ENCODE results near the gene TBC1D8.

The TBC1D8 gene

DNA sequence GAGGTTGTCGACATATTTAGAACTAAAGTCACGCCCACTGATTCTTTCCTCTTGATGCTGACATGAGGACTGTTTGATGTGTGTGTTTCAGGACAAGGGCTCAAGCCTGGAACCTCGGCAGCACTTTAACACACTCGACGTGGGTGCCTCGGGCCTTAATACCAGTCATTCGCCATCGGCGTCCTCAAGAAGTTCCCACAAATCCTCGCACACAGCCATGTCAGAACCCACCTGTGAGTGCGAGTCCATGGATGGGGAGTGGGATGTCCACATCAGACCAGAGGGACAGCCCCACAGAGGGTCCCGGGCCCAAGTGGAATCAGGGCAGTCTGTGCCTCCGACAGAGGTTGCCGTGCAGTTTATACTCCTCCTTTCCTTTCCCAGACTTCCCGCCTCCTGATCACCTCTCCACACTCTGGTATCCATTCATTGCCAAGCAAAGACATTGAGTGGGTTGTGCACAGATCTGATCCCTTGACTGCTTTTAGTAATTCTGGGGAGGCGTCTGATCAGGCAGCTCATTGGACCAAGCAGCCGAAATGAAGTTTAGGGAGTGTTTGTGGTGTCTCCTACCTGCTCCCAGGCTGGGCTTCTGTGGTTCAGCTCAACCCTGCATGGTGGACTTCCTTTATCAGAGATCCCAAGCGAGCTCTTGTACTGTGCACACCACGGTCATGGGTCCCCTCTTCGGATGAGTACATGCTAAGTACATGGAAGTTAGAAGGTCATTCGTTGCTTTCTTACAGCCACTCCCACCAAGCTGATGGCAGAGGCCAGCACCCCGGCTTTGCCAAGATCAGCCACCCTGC, 176.3 kb downstream of the TBC1D8 start:
- no peak for DNase-seq

DNA sequence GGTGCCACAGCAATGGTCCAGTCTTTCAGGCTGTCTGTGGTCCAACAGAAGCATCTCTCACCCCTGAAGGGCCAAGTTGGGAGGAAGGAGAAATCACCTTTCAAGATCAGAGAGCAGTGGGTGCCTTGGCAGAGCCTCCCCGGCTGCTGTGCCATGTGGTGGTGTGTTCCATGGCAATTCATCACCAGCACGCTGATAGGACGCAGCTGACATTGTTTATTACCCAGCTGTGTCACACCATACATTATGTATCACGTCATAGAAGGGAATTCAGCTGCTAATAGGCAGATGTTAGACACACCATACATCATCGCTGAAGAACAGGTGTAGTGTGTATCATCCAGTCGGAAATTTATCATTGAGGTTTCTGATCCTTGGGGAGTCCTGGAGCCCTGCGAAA, 178.7 kb downstream of the TBC1D8 start:
- no peak for DNase-seq

DNA sequence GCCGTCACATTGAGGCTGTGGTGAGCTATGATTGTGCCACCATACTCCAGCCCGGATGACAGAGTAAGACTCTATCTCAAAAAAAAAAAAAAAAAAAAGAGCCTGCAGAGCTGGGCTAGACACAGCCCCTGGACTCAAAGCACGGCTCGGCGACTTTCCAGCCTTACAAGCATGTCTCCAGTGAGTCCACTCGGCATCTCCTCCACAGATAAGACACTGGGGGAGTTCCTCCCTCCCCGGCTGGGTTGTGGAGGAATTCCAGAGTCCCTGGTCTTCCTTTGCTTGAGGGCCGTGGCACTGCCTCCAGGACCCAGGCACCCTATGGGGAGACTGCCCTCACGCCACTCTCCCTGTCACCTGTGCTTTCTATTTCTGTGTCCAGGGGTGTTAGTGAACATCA, 180.0 kb downstream of the TBC1D8 start:
- no peak for DNase-seq

DNA sequence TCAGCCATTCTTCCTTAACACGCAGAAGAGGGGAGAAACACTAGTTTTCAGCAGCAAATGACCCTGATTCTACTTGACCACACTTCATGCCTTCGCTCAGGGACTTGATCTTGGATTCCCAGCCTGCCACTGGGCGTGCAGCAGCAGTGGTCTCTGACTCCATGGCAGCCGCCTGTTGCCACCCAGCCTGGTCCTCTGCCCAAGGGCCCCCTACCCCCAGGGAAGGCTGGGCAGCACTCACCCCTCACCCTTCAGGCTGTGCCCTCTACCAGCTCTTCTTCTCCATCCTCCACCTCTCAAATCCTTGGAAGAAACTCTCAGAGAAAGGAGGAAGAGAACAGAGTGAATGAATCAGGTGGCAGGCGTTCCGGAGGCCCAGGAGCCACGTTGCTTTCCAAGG, 181.2 kb downstream of the TBC1D8 start:
- DNase-seq, result no peak

DNA sequence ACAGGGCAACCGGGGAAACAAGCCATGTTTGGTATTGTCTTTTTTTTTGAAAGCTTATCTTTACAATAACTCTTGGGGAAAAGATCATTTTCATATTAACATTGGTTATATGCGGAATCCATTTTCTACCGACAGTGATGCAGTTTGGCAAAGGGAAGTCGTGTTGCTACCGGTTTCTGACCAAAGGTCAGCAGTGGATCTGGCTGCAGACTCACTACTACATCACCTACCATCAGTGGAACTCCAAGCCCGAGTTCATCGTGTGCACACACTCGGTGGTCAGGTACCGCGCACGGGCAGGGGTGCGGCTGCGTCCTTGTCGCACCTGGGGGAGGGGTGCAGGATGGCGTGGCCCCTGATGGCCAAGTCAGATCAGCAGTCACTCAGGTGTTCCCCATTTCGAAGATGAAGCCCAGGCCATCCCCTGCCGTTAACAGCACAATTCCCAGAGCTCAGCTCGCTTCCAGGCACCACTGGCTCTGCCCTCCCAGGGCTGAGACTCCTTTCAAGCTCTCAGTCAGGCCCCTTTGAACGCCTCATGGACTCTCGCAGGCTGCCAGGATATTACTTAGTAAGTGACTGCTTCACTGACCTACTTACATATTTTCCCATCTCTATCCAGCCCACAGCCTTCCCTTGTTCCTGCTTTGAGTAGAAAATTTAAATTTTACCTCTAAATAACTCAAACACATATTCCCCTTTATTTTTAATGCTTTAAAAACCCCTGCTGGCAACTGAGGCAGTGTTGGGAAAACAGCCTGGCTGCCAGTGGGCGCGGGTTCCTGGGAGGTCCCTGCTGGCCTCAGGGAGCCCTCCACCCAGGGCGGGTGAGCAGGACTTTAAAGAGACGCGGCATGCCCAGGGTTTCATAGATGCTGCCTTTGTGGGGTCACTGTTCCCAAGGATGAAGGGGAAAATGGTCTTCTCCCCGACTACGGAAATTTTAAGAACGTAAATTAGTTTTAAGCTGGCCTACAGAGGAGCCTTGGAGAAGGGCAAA, 182.7 kb downstream of the TBC1D8 start:
- DNase-seq, result no peak

DNA sequence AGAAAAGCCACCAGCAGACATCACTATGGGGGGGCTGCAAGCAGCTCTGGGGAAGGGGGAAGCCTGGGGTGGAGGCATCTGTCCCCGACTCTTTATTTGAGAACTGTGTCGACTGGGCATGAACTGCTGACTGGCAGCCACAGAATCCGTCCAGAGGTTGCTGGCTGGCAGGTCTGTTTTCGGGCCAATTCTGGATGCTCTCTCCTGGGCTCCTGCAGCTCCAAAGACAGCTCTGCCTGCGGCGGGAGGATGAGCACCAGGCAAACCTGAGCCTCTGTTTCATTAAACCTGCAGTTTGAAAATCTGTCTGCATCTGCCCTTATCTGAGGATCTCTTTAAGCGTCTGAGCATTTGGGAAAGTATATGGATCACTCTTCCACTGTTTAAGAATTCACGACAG, 183.5 kb downstream of the TBC1D8 start:
- no peak for DNase-seq

DNA sequence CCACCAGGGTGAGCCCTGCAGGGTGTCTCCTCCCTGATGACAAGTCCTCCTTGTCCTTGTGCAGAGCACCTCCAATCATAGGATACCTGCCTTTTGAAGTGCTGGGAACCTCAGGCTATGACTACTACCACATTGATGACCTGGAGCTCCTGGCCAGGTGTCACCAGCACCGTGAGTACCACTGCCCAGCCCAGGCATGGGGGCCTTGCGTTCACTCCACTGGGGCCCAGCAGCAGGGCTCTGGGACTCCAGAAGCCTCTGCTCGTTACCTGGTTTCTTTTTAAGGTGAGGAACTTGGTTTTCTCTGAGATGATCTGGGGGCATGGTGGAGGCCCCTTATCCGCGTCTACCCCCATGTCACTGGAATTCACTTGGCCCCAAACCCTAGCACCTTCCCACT, 185.6 kb downstream of the TBC1D8 start:
- no peak for DNase-seq

DNA sequence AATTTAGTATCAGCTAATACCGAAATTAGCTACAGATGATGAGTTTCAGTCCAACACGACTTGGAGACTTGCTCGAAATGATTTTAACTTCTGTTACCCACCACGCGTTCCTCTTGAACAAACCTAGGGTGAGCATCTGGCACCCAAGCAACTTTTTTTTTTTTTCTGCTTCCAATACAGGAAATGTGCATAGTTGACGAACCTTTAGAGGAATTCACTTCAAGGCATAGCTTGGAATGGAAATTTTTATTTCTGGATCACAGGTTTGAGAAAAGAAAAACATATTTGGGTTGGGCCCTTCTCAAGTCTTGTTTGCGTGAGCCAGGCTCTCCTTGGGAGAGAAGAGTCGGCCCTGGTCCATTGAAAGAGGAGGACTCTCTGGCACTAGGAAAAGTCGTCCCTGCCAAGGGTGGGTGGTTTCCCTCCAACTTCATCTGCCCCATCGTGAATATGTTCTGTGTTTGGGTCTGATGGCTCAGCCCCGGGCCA, 186.5 kb downstream of the TBC1D8 start:
- peak; percentile 56 for DNase-seq

DNA sequence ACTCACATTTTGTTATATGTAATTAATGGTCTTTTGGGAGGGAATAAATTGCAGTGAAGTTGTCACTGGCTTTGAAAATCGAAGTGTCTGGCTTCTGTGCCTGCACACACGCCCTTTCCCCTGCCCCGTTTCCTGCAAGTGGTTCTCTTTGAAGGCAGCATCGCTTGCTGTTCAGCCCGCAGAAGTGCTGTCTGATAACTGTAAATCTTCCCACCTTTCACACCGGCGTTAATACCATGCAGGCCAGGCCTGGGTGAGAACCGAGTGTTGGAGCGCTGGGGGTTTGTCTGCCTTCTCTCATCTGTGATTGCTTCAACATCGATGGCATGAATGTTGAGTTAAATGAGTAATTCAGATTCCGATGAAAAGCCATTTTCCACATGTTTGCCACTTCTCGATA, 187.0 kb downstream of the TBC1D8 start:
- no peak for DNase-seq

DNA sequence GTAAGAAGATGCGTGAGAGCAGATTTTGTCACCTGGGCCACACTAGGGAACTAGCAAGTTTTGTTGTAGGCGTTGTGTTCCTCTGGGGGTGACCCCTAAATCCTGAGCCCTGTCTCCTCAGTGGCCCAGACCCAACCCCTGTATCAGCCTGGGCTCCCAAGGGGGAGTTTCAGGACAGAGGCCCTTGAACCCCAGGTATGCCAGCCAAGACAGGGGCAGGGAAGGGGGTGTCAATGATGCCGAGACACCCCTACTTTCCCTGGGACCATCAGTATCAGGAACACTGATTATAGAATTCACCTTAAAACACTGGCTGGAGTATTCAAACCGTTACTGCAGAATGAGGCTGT, 188.2 kb downstream of the TBC1D8 start:
- no peak for DNase-seq

DNA sequence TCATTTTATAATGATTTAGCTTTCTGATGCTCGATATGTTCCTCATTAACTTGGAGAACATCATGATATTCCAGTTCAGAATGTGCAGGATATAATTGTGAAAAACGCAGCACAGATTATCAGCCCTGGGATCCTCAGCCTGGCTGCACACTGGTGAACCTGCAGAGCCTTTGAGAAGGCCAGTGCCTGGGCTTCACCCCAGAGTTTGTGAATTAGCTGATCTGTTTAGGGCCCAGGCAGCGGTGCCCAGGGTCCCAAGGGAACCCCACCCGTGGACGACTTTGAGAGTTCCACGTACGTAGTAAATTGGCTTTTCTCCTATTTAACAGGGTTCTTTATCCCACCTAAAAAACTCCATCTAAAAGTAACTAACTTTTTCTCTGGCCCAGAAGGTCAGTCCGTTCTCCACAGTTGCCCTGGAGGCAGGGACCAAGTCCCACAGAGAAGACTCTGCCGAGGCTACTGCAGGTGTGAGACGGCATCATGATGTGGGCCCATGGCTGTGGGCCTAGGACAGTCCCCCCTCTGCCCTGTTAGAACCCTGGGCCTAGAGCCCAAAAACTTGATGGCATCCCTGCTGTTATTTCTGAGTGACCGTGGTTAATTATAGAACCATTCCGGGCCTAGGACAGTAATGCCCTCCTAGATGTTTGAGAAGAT, 188.7 kb downstream of the TBC1D8 start:
- no peak for DNase-seq

DNA sequence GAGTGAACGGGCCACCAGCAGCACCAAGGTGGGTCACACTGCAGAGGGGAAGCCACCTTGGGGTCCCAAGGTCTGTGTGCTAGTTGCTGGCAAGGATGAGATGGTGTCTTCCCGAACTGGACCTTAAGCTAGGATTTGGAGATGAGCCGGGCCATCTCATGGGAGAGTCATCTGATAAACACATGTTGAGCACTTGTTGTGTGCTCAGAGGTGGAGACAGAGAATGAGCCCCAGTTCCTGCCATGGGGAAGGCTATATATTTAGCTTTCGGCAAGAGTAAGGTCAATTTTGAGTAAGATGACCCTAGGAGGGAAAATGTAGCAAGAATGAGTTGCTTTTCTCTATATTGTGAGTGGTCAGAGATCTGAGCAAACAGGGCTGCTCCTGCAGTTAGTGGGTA, 190.5 kb downstream of the TBC1D8 start:
- DNase-seq, result no peak

DNA sequence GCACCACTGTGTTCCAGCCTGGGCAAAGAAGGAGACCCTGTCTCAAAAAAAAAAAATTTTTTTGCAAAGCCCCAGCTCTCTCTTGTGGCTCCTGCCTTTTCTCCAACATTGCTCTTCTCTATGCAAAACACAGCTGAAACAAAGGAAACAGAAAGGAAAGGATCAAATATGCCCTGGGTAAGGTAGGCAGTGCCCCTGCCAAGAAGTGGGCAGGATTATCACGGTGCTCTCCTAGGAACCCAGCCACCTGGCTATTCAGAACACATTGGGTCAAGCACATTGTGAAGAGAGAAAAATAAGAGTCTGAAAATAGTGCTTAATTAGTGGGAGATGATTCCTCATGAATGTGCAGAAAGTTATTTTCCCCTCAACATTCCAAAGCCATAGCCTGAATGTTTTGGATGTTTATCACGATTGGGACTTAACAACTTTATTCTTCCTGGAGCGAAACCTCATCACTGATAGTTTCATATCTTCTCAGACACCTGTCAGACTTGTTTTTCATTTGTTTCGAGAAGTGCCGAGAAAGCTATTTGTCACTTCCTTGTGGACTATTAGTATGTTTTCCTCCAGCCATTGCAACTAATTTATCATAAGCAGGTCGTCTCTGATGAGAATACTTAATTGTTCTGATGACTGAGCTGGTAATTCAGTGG, 191.8 kb downstream of the TBC1D8 start:
- DNase-seq, result peak; percentile 84

DNA sequence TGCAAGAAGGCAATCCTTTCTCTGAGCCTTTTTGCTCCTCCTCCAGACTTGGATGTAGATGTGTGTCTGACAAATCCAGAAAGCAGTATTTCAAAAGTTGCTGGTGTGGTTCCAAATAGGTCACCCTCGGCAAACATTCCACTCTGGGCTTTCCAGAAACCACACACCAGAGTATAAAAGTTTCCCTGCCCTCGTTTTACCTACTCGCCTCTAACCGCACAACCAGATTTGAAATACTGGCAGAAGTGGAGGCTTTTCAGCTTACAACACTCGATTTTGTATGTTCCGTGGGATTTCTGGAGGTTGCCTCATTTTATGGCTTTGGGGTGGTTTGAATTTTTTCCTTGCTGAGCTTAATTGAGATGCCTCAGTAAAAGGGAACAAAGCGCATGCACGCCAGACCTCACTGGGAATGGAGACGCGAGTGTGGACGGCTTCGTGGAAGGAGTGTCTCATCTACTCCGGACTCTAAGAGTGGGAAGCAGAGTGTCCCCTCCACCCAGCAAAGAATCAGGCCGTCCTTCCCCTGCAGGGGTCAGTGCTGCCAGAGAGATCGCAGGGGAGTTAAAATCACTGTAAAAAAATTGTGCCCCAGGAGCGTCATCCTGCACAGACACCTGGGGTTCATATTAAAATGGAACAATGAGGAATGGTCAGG, 193.1 kb downstream of the TBC1D8 start:
- DNase-seq, result peak; percentile 99

All from fibroblast of skin of right quadriceps (primary cell).